ENCODE measurements around the gene NFAM1. TPM values are rescaled to one million over a fixed set of nuclear protein-coding genes. Genes with fewer than 3 reads are reported as not detected.

NFAM1 gene
- total and polyA plus RNA-seq, 9 donors: 0.36 to 3.5 (median 0.91) TPM

DNA sequence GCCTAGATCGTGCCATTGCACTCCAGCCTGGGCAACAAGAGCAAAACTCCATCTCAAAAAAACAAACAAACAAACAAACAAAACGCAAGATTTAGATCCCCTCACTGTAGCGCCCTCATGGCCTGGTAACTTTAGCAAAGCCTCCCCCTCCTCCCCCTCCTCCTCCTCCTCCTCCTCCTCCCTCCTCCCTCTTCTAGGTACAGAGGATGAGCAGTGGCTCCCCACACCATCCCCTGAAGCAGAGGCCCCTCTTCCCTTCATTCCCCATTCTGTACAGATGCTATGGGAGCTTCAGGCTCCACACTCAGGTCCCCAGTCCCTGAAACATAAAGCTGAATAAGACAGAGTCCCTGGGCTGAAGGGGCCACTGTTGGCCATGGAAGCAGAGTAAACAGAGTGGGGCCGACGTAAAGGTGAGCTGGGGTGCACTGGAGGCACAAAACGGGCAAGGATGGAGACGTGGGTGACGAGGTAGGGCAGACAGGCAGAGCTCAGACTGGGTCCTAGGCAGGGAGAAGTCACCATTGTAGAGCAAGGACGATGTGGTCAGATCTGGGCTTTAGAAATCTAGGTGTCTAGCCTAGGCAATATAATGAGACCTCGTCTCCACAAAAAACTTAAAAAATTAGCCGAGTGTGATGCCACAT lies 19.4 kb upstream of the NFAM1 start:
- no peak for DNase-seq
- Histone ChIP-seq H3K27ac (no peak overlapping the region), H3K4me1 (ENCODE audit: insufficient read depth) (no peaks in the 10 kb centered on the region), H3K36me3 (no peaks in the 10 kb centered on the region), H3K27me3 (no peaks in the 10 kb centered on the region), H3K9me3 (no peaks in the 10 kb centered on the region), H3K4me3 (no peak overlapping the region)
- TF ChIP-seq POLR2A (IDR thresholded peaks at IDR 0.05) (no peak), CTCF (IDR thresholded peaks at IDR 0.05) (no peak), EP300 (IDR thresholded peaks at IDR 0.05) (no peak)
- 82 to 84% (median 84%) methylated on average over 11 of the region's 11 CpGs for WGBS, 3 donors
- intact Hi-C loops (cut with DNase I): no loop called here

DNA sequence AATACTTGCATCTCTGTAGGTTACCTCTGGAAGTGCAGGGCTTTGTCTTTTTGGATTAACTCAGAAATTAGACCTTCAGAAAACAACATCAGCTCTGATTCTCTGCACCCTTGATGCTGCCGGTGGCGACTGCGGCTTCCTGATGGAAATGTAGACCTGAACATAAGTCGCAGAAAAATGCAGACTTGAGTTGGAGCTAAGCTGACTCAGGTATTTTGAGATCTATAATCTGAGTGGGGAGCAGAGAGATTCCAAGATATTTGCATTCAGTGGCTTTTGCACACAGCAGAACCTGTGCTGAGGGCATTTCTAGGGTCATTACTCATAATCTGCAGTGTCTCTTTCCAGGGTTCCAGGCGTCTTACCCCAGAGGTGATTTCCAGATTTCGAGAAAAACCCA lies 18.7 kb upstream of the NFAM1 start:
- no peaks in the 10 kb centered on the region for H3K4me1 ChIP-seq (ENCODE audit: insufficient read depth)
- intact Hi-C loops (cut with DNase I): no loop called here
- H3K27me3 ChIP-seq: no peaks in the 10 kb centered on the region
- DNase-seq: no peak
- H3K27ac ChIP-seq: no peak overlapping the region
- no peak overlapping the region for H3K4me3 ChIP-seq
- 74 to 86% (median 80%) methylated on average over 6 of the region's 6 CpGs for WGBS, 3 donors
- H3K9me3 ChIP-seq: no peaks in the 10 kb centered on the region
- H3K36me3 ChIP-seq: no peaks in the 10 kb centered on the region
- TF ChIP-seq EP300 (IDR thresholded peaks at IDR 0.05): no peak
- no peak for TF ChIP-seq CTCF (IDR thresholded peaks at IDR 0.05)
- no peak for TF ChIP-seq POLR2A (IDR thresholded peaks at IDR 0.05)

- no peaks in the 10 kb centered on the region for H3K27me3 ChIP-seq
- no peak for DNase-seq
- 79 to 80% (median 79%) methylated on average over 13 of the region's 13 CpGs for WGBS, 3 donors
- H3K27ac ChIP-seq: no peak overlapping the region
- H3K9me3 ChIP-seq: no peaks in the 10 kb centered on the region
- TF ChIP-seq POLR2A (IDR thresholded peaks at IDR 0.05) (no peak), EP300 (IDR thresholded peaks at IDR 0.05) (no peak), CTCF (IDR thresholded peaks at IDR 0.05) (no peak)
- intact Hi-C loops (cut with DNase I): no loop called here
- H3K4me3 ChIP-seq: no peak overlapping the region
- H3K36me3 ChIP-seq: no peaks in the 10 kb centered on the region
- peaks cover 4% of the 10 kb centered on the region for H3K4me1 ChIP-seq (ENCODE audit: insufficient read depth)
Measured at GRCh38 chr22:42446151-42446550, 13.9 kb upstream of the NFAM1 start.

DNA sequence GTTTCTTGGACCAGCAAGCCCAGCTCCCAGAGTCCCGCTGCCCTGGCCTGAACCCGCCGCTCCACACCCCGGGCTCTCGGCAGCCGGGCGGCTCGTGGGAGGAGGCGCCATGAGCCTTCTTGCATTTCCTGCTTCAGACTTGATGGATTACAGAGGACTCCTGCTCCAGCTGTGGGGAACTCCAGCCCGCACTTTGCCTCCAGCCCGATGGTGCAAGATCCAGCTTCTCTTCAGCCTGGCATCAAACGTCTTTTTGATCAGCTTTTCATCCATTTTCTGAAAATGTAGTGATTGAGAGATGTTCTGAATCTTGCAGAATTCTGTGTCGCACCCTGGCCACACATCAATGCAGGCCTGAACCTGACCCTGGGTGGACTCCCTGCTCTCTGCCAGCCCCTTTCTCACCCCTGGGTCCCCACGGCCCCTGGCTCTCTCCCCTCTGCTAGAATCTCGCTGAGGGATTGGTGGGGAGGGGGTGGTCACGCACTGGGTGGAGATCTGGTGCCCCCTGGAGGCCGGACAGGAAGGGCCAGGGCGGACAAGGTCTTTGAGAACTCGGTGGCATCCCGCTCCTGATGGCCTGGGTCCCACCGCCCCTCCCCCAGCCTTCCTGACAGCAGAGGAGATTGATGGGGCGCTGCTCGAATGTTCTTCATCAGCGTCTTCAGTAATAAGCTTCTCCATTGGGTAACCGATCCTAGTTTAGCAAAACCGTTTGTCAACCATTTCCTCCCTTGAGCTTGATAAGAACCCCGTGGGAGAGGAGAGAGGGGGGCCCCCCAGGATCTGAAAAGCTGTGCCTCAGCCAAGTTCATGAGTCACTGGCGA lies 12.1 kb upstream of the NFAM1 start:
- Histone ChIP-seq H3K9me3 (no peaks in the 10 kb centered on the region), H3K27me3 (no peaks in the 10 kb centered on the region), H3K4me1 (ENCODE audit: insufficient read depth) (peaks cover 4% of the 10 kb centered on the region), H3K27ac (peak overlapping the region; percentile 39 to 84), H3K36me3 (no peaks in the 10 kb centered on the region), H3K4me3 (peak overlapping the region; percentile 43)
- intact Hi-C loops (cut with DNase I): no loop called here
- WGBS, 3 donors: 0 to 1% (median 0%) methylated on average over 28 of the region's 28 CpGs
- TF ChIP-seq CTCF (IDR thresholded peaks at IDR 0.05) (peak; percentile 35 to 57 (median 55)), POLR2A (IDR thresholded peaks at IDR 0.05) (peak; percentile 52), EP300 (IDR thresholded peaks at IDR 0.05) (peak; percentile 15)
- peak; percentile 84 to 90 (median 87) for DNase-seq
